DOHH2 (cell line): Measurements from ENCODE around the gene FAAH.
"Not testable (repeated sequence)": the region's sequence is repeated elsewhere in the genome, so short reads cannot be mapped to it uniquely, and the experiment has no call there.

Experiments
- H3F3A ChIP-seq: fragments of 200-600 bp; sonication (generic), shearing (Covaris generic); 2 replicates; pipeline ENCODE4 v1.6.0; 2016; ENCODE audit warnings: antibody characterized with exemption, mild to moderate bottlenecking; ENCODE audit not compliant: control insufficient read depth, insufficient read depth
- H3K27ac ChIP-seq: fragments of 200-600 bp; sonication (generic); 2 replicates; pipeline ENCODE4 v1.5.1; 2014; ENCODE audit warnings: low read depth, mild to moderate bottlenecking, low read length, moderate library complexity
- H3K27me3 ChIP-seq: fragments of 200-600 bp; sonication (generic); 2 replicates; pipeline ENCODE4 v1.6.1; 2014; ENCODE audit warnings: mild to moderate bottlenecking, low read length, mixed read lengths; ENCODE audit not compliant: control insufficient read depth
- H3K36me3 ChIP-seq: fragments of 200-600 bp; sonication (generic); 2 replicates; pipeline ENCODE4 v1.6.1; 2014; ENCODE audit warnings: mild to moderate bottlenecking, low read length, moderate library complexity, mixed read lengths; ENCODE audit not compliant: control insufficient read depth
- H3K4me1 ChIP-seq: fragments of 200-600 bp; sonication (generic); 2 replicates; pipeline ENCODE4 v1.6.1; 2014; ENCODE audit warnings: mild to moderate bottlenecking, low read length, mixed read lengths; ENCODE audit not compliant: control insufficient read depth
- H3K4me2 ChIP-seq: fragments of 200-600 bp; sonication (generic); 2 replicates; pipeline ENCODE4 v1.6.0; 2014; ENCODE audit warnings: mild to moderate bottlenecking, low read length, moderate library complexity
- H3K4me3 ChIP-seq: fragments of 200-600 bp; sonication (generic); 2 replicates; pipeline ENCODE4 v1.5.1; 2014; ENCODE audit warnings: mild to moderate bottlenecking, low read length, mixed read lengths
- H3K79me2 ChIP-seq: fragments of 200-600 bp; sonication (generic); 2 replicates; pipeline ENCODE4 v1.6.1; 2014; ENCODE audit warnings: mild to moderate bottlenecking, low read length, mixed read lengths; ENCODE audit not compliant: control insufficient read depth
- H3K9me2 ChIP-seq: fragments of 200-600 bp; sonication (generic); replicated peaks from 2 replicates; pipeline ENCODE4 v1.6.1; 2014; ENCODE audit warnings: mild to moderate bottlenecking, low read length, mixed read lengths; ENCODE audit not compliant: control insufficient read depth
- H3K9me3 ChIP-seq: fragments of 200-600 bp; sonication (generic); 2 replicates; pipeline ENCODE4 v1.6.1; 2014; ENCODE audit warnings: antibody characterized with exemption, low read length, mixed read lengths; ENCODE audit not compliant: control insufficient read depth, insufficient read depth
- H4K20me1 ChIP-seq: fragments of 200-600 bp; sonication (generic); 2 replicates; pipeline ENCODE4 v1.6.0; 2014; ENCODE audit warnings: low read depth, mild to moderate bottlenecking, antibody characterized with exemption, low read length, moderate library complexity; ENCODE audit not compliant: control insufficient read depth, insufficient read depth
- EZH2phosphoT487 ChIP-seq: fragments of 200-600 bp; sonication (generic); IDR thresholded peaks from 2 replicates; pipeline ENCODE4 v1.6.1; 2017; ENCODE audit warnings: borderline replicate concordance, mild to moderate bottlenecking, antibody characterized with exemption, low read length, moderate library complexity, mixed read lengths
- TF ChIP-seq, protein P1 (sequence below): fragments of 200-600 bp; sonication (generic); IDR thresholded peaks from one replicate; pipeline ENCODE4 v1.5.1; 2014; ENCODE audit warnings: antibody characterized with exemption, mild to moderate bottlenecking, low read depth, low read length; ENCODE audit not compliant: poor library complexity, severe bottlenecking

Gene FAAH

DNA sequence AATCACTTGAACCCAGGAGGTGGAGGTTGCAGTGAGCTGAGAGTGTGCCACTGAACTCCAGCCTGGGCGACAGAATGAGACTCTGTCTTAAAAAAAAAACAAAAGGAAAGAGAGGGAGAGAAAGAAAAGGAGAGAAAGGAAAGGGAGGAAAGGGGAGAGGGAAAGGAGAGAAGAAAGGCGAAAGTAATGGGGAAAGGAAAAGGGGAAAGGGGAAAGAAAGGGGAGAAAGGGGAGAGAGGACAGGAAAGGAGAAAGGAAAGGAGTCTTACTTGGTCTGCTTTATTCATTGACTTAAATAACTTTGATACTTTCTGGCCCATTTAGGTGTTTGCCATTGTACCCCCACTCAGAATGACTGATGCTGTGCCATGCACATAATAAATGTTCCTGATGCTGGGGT is 41.8 kb upstream of the FAAH start:
- Histone ChIP-seq H4K20me1 (no peaks in the 10 kb centered on the region), H3K4me3 (no peak overlapping the region), H3K4me2 (no peak overlapping the region), H3K27ac (no peak overlapping the region), H3K36me3 (peaks cover 75% of the 10 kb centered on the region), H3K27me3 (no peaks in the 10 kb centered on the region), H3K4me1 (peaks cover 10% of the 10 kb centered on the region), H3K79me2 (peaks cover 28% of the 10 kb centered on the region), H3K9me3 (no peaks in the 10 kb centered on the region), H3K9me2 (no peaks in the 10 kb centered on the region), H3F3A (peaks cover 4% of the 10 kb centered on the region)
- no peak for TF ChIP-seq EZH2phosphoT487
- TF ChIP-seq, protein P1, sequence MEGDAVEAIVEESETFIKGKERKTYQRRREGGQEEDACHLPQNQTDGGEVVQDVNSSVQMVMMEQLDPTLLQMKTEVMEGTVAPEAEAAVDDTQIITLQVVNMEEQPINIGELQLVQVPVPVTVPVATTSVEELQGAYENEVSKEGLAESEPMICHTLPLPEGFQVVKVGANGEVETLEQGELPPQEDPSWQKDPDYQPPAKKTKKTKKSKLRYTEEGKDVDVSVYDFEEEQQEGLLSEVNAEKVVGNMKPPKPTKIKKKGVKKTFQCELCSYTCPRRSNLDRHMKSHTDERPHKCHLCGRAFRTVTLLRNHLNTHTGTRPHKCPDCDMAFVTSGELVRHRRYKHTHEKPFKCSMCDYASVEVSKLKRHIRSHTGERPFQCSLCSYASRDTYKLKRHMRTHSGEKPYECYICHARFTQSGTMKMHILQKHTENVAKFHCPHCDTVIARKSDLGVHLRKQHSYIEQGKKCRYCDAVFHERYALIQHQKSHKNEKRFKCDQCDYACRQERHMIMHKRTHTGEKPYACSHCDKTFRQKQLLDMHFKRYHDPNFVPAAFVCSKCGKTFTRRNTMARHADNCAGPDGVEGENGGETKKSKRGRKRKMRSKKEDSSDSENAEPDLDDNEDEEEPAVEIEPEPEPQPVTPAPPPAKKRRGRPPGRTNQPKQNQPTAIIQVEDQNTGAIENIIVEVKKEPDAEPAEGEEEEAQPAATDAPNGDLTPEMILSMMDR, result no peak

GRCh38 chr1:46355920-46356319 is 38.2 kb upstream of the FAAH start:
- H4K20me1 ChIP-seq, H3K9me3 ChIP-seq, H3F3A ChIP-seq, H3K4me1 ChIP-seq, H3K4me3 ChIP-seq, H3K9me2 ChIP-seq, H3K27me3 ChIP-seq, H3K79me2 ChIP-seq, H3K27ac ChIP-seq, H3K4me2 ChIP-seq: not testable (repeated sequence)
- peaks cover 57% of the 10 kb centered on the region for H3K36me3 ChIP-seq

- peaks cover 57% of the 10 kb centered on the region for H3K36me3 ChIP-seq
- TF ChIP-seq EZH2phosphoT487, result no peak
- TF ChIP-seq, protein P1, result no peak
- H3K4me3 ChIP-seq, result no peak overlapping the region
- H3K27ac ChIP-seq, result no peak overlapping the region
- H3K79me2 ChIP-seq, result no peaks in the 10 kb centered on the region
- no peaks in the 10 kb centered on the region for H3K27me3 ChIP-seq
- no peaks in the 10 kb centered on the region for H3K4me1 ChIP-seq
- peaks cover 3% of the 10 kb centered on the region; the same call in 1 of the 2 replicates for H4K20me1 ChIP-seq
- no peak overlapping the region for H3K4me2 ChIP-seq
- H3K9me2 ChIP-seq, result no peaks in the 10 kb centered on the region
- no peaks in the 10 kb centered on the region for H3K9me3 ChIP-seq
- H3F3A ChIP-seq, result 0 out of 2 replicates have a peak, but pooled peaks cover 1% of the 10 kb centered on the region
Measured at GRCh38 chr1:46362158-46362557, 32.0 kb upstream of the FAAH start.

DNA sequence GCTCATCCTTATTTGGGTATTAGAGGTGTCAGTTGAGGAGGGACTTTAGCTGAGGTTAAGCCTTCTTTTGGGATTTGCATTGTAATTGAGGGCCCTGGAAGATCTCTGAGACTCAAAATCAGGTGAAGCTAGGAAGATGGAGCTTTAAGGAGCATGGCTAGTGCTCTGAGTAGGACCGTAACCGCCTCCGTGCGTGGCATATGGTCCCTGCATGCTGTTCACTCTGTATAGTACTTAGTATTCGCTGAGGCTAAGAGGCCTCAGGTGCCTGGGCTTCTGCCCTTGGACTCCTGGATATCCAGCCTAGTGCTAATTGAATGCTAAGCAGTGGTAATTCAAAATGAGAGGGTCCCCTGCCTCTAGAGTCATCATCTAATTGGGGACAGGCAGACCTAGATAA is 31.0 kb upstream of the FAAH start:
- no peak overlapping the region for H3K4me3 ChIP-seq
- peaks cover 57% of the 10 kb centered on the region for H3K36me3 ChIP-seq
- H3F3A ChIP-seq, result peaks cover 6% of the 10 kb centered on the region; the same call in 1 of the 2 replicates
- H3K27me3 ChIP-seq, result no peaks in the 10 kb centered on the region
- TF ChIP-seq EZH2phosphoT487, result no peak
- TF ChIP-seq, protein P1, result no peak
- H3K79me2 ChIP-seq, result no peaks in the 10 kb centered on the region
- H3K4me1 ChIP-seq, result no peaks in the 10 kb centered on the region
- peaks cover 3% of the 10 kb centered on the region; the same call in 1 of the 2 replicates for H4K20me1 ChIP-seq
- H3K27ac ChIP-seq, result no peak overlapping the region
- H3K9me2 ChIP-seq, result no peaks in the 10 kb centered on the region
- no peaks in the 10 kb centered on the region for H3K9me3 ChIP-seq
- H3K4me2 ChIP-seq, result no peak overlapping the region
